GM12878 (cell line): ENCODE data around the gene PPID. TPM values are rescaled to one million over a fixed set of nuclear protein-coding genes. Genes with fewer than 3 reads are reported as not detected.

ENCODE experiments used
- ATAC-seq: fragments of 200-7000 bp; cut with Tn5 transposase; 3 replicates; pipeline ENCODE4 v1.9.1; 2020; ENCODE audit warnings: mild to moderate bottlenecking, moderate library complexity
- BruUV-seq: library from RNA; stranded (reverse); fragments of 400-500 nt; replicated peaks from 2 replicates; lab custom pipeline; 2021; lab: Mats Ljungman, UMichigan
- CTCF ChIA-PET: fragments of 300-600 bp; sonication (Branson Sonifier 250); formaldehyde crosslinking; extraction: SDS; loops from one replicate; lab custom pipeline; 2021; ENCODE audit warnings: inconsistent platforms; lab: Yijun Ruan, JAX
- POLR2A ChIA-PET: fragments of 350-600 bp; formaldehyde crosslinking; extraction: SDS; loops from one replicate; lab custom pipeline; 2021; ENCODE audit warnings: inconsistent platforms; lab: Charles Lee
- RAD21 ChIA-PET: fragments of 300-600 bp; sonication (Branson Sonifier 250); formaldehyde crosslinking; loops from one replicate; lab custom pipeline; 2023; ENCODE audit warnings: antibody characterized with exemption; ENCODE audit not compliant: unreplicated experiment; lab: Charles Lee
- SMC1A ChIA-PET: fragments of 300-600 bp; sonication (Branson Sonifier 250); formaldehyde crosslinking; loops from one replicate; lab custom pipeline; 2023; ENCODE audit not compliant: unreplicated experiment, uncharacterized antibody; lab: Charles Lee
- DNase-seq: peaks from one replicate; pipeline ENCODE4 v3.0.0-alpha.2; 2011; ENCODE audit warnings: low read depth, low spot score
- FAIRE-seq: peaks from 3 replicates; lab custom pipeline; 2011; peaks lifted over from hg19 to GRCh38; lab: Jason Lieb, UNC
- H2AFZ ChIP-seq: 2 replicates; pipeline ENCODE4 v1.6.0; 2011; ENCODE audit warnings: low read depth, low read length, control low read depth; ENCODE audit not compliant: control insufficient read depth
- H3K27ac ChIP-seq: 2 replicates; pipeline ENCODE4 v1.5.1; 2011; ENCODE audit warnings: control low read depth; ENCODE audit not compliant: control insufficient read depth, insufficient read depth
- H3K27me3 ChIP-seq, 2 experiments: replicated peaks in 1 of 2; 2 replicates each; pipeline versions ENCODE4 v1.6.0 to v1.6.1; 2011; ENCODE audit warnings: low read length in 1 of 2; ENCODE audit not compliant: control insufficient read depth in 2 of 2, insufficient read depth in 2 of 2
- H3K36me3 ChIP-seq, 2 experiments: 2 replicates each; pipeline ENCODE4 v1.5.1; 2011; ENCODE audit warnings: low read length in 1 of 2; ENCODE audit not compliant: control insufficient read depth in 2 of 2, insufficient read depth in 2 of 2
- H3K4me1 ChIP-seq: 2 replicates; pipeline ENCODE4 v1.6.1; 2011; ENCODE audit warnings: mild to moderate bottlenecking, low read length, moderate library complexity, mixed read lengths; ENCODE audit not compliant: control insufficient read depth, insufficient read depth
- H3K4me2 ChIP-seq: 2 replicates; pipeline ENCODE4 v1.6.0; 2011; ENCODE audit warnings: control low read depth; ENCODE audit not compliant: control insufficient read depth, insufficient read depth
- H3K4me3 ChIP-seq: fragments of 200-600 bp; sonication (generic); 2 replicates; pipeline ENCODE4 v1.5.1; 2016
- H3K79me2 ChIP-seq: 2 replicates; pipeline ENCODE4 v1.6.0; 2011; ENCODE audit warnings: low read length; ENCODE audit not compliant: control insufficient read depth, insufficient read depth
- H3K9ac ChIP-seq: 2 replicates; pipeline ENCODE4 v1.8.0; 2011; ENCODE audit warnings: low read length, control low read depth, mixed read lengths; ENCODE audit not compliant: control insufficient read depth, insufficient read depth
- H3K9me3 ChIP-seq: replicated peaks from 3 replicates; pipeline ENCODE4 v1.5.1; 2011; ENCODE audit warnings: mild to moderate bottlenecking, low read length; ENCODE audit not compliant: control insufficient read depth, insufficient read depth
- H4K20me1 ChIP-seq: 2 replicates; pipeline ENCODE4 v1.6.0; 2011; ENCODE audit not compliant: control insufficient read depth, insufficient read depth
- BRCA1 ChIP-seq: IDR thresholded peaks from 2 replicates; pipeline ENCODE4 v1.6.1; 2011; ENCODE audit warnings: low read depth, low read length, improper control_type of control experiment
- CBX5 ChIP-seq: sonication (generic); IDR thresholded peaks from 2 replicates; pipeline ENCODE4 v1.6.1; 2016; ENCODE audit warnings: low read depth, moderate library complexity, mild to moderate bottlenecking, inconsistent platforms
- CHD2 ChIP-seq: IDR thresholded peaks from 2 replicates; pipeline ENCODE4 v1.6.1; 2011; ENCODE audit warnings: low read depth, low read length, improper control_type of control experiment, borderline replicate concordance
- FOXK2 ChIP-seq: fragments of 450-650 bp; IDR thresholded peaks from 2 replicates; pipeline ENCODE4 v1.6.1; 2017; ENCODE audit warnings: mild to moderate bottlenecking, moderate library complexity
- FOXM1 ChIP-seq: IDR thresholded peaks from 2 replicates; pipeline ENCODE4 v1.6.1; 2012; ENCODE audit warnings: low read depth, mild to moderate bottlenecking, inconsistent platforms, low read length, moderate library complexity
- JUNB ChIP-seq: IDR thresholded peaks from 2 replicates; pipeline ENCODE4 v1.6.1; 2016; ENCODE audit warnings: antibody characterized with exemption, mild to moderate bottlenecking
- MTA2 ChIP-seq: fragments of 450-650 bp; IDR thresholded peaks from 2 replicates; pipeline ENCODE4 v1.6.1; 2016; ENCODE audit warnings: low read depth, mild to moderate bottlenecking, moderate library complexity
- NFYA ChIP-seq: IDR thresholded peaks from 2 replicates; pipeline ENCODE4 v1.6.1; 2011; ENCODE audit warnings: low read depth, mild to moderate bottlenecking, low read length, improper control_type of control experiment, borderline replicate concordance
- NR2C1 ChIP-seq: fragments of 450-650 bp; IDR thresholded peaks from 2 replicates; pipeline ENCODE4 v1.6.1; 2017; ENCODE audit warnings: antibody characterized with exemption, mild to moderate bottlenecking, moderate library complexity
- PBX3 ChIP-seq: IDR thresholded peaks from 2 replicates; pipeline ENCODE4 v1.6.1; 2011; ENCODE audit warnings: mild to moderate bottlenecking, low read depth, low read length, moderate library complexity; ENCODE audit not compliant: insufficient replicate concordance
- PML ChIP-seq: IDR thresholded peaks from 2 replicates; pipeline ENCODE4 v1.6.1; 2012; ENCODE audit warnings: low read length, inconsistent platforms
- POU2F2 ChIP-seq: IDR thresholded peaks from 3 replicates; pipeline ENCODE4 v1.6.1; 2011; ENCODE audit warnings: low read depth, mild to moderate bottlenecking, low read length, borderline replicate concordance
- RAD21 ChIP-seq: IDR thresholded peaks from 2 replicates; pipeline ENCODE4 v1.6.1; 2011; ENCODE audit warnings: mild to moderate bottlenecking, low read depth, low read length, moderate library complexity; ENCODE audit not compliant: insufficient read depth
- SMC3 ChIP-seq: IDR thresholded peaks from 2 replicates; pipeline ENCODE4 v1.6.1; 2011; ENCODE audit warnings: low read length, improper control_type of control experiment, borderline replicate concordance
- TAF1 ChIP-seq: IDR thresholded peaks from 2 replicates; pipeline ENCODE4 v1.6.1; 2011; ENCODE audit warnings: mild to moderate bottlenecking, low read depth, low read length, borderline replicate concordance
- TARDBP ChIP-seq: IDR thresholded peaks from 2 replicates; pipeline ENCODE4 v1.6.1; 2016; ENCODE audit warnings: borderline replicate concordance
- TBL1XR1 ChIP-seq: IDR thresholded peaks from 2 replicates; pipeline ENCODE4 v1.6.1; 2012; ENCODE audit warnings: low read depth, low read length, improper control_type of control experiment
- ZNF622 ChIP-seq: fragments of 450-650 bp; IDR thresholded peaks from 2 replicates; pipeline ENCODE4 v1.6.1; 2017; ENCODE audit warnings: mild to moderate bottlenecking, inconsistent platforms
- ZZZ3 ChIP-seq: IDR thresholded peaks from 2 replicates; pipeline ENCODE4 v1.6.1; 2011; ENCODE audit warnings: low read depth; ENCODE audit not compliant: control insufficient read depth, insufficient read length
- WGBS: methylation state at CpG from one replicate; pipeline ENCODE4 v1.1.6; 2016; ENCODE audit warnings: low lambda C conversion rate; ENCODE audit not compliant: insufficient replicate concordance, insufficient coverage; ENCODE audit errors: missing lambda C conversion rate; 5-methylcytosine and 5-hydroxymethylcytosine counted together
- in situ Hi-C: fragments of 300-500 bp; cut with MboI; formaldehyde crosslinking; loops from 9 replicates; pipeline ENCODE4 v1.14.3; 2018; ENCODE audit warnings: mixed read lengths
- intact Hi-C: fragments of 100-400 bp; cut with micrococcal nuclease; formaldehyde crosslinking; loops from one replicate; pipeline ENCODE4 v1.14.2; 2022; ENCODE audit not compliant: unreplicated experiment
- polyA plus RNA-seq, 11 experiments: library from polyadenylated mRNA; depleted of rRNA in 4 of 11; unstranded in 6 of 11; stranded (reverse) in 5 of 11; fragments of >200 nt; fragmentation: Nextera tagmentation in 4 of 11; fragmentation: Illumina TruSeq in 1 of 11; extraction: Ambion mirVana in 4 of 11; extraction: Trizol in 1 of 11; gene quantifications; 1 replicate in 1 of 11; 2 replicates in 10 of 11; pipeline versions ENCODE4 v1.2.1 to v1.2.3, GENCODE V29; 2011 to 2016; ENCODE audit warnings: inconsistent platforms in 2 of 11, missing spikeins in 2 of 11, low read depth in 1 of 11
- total RNA-seq, 4 experiments: library from RNA; depleted of rRNA in 3 of 4; stranded (reverse); fragments of >200 nt in 3 of 4; fragmentation: Illumina TruSeq in 1 of 4; extraction: Trizol in 1 of 4; gene quantifications; 2 replicates each; pipeline versions ENCODE4 v1.2.1 to v1.2.3, GENCODE V29; 2013 to 2021

PPID gene
- total and polyA plus RNA-seq, 10 of the 15 experiments (the other 5 are each of a cell fraction or from before 2014, with no cell fraction given) = 21.9 to 64.3 (median 39.5) TPM

GRCh38 chr4:158771776-158772175 is 48.6 kb upstream of the PPID start:
- H3K27me3 ChIP-seq = peaks cover 2 to 4% of the 10 kb centered on the region in 2 experiments; a peak in 1 of 4 replicates
- H3K9me3 ChIP-seq = no peaks in the 10 kb centered on the region
- no peak for ATAC-seq
- no peaks in the 10 kb centered on the region; the same call in 1 of the 2 replicates for H3K4me1 ChIP-seq
- ChIA-PET CTCF (interaction anchor here (0.7 to 1.1 kb wide), 3 partner anchors 11 to 78 kb away, joined by 3 to 7 read pairs (median 3); no protein-coding TSS in a partner anchor), POLR2A (no interaction called here), RAD21 (interaction anchor here (1.7 to 1.8 kb wide), 2 partner anchors 10 to 38 kb away, joined by 5 to 6 read pairs; no protein-coding TSS in a partner anchor)
- H2AFZ ChIP-seq = no peak overlapping the region
- H3K36me3 ChIP-seq = no peaks in the 10 kb centered on the region
- no peak overlapping the region for H3K27ac ChIP-seq
- peaks cover 15% of the 10 kb centered on the region for H3K79me2 ChIP-seq
- in situ Hi-C loops = no loop called here
- peak overlapping the region; percentile 39; the same call in 1 of the 2 replicates for H3K4me3 ChIP-seq
- no peaks in the 10 kb centered on the region for H4K20me1 ChIP-seq
- no peak overlapping the region for H3K9ac ChIP-seq
- FAIRE-seq = no peak
- 28% methylated on average over 2 of the region's 2 CpGs for WGBS
- TF ChIP-seq CBX5 (no peak), RAD21 (no peak), MTA2 (no peak), TAF1 (no peak), TARDBP (no peak), NFYA (no peak), FOXM1 (no peak), TBL1XR1 (no peak), POU2F2 (no peak), ZZZ3 (no peak), PBX3 (no peak), NR2C1 (no peak), CHD2 (no peak), SMC3 (no peak), JUNB (no peak), ZNF622 (no peak), BRCA1 (no peak), FOXK2 (no peak), PML (no peak)
- TF ChIP-seq, all 136 proteins: peak for 0
- SMC1A ChIA-PET = interaction anchor here (0.6 to 2.9 kb wide), 5 partner anchors 11 to 645 kb away, joined by 3 to 15 read pairs (median 4); no protein-coding TSS in a partner anchor
- no TSS peak for BruUV-seq
- DNase-seq = no peak
- intact Hi-C loops = no loop called here
- H3K4me2 ChIP-seq = peak overlapping the region; percentile 19; the same call in 1 of the 2 replicates
